Nephron (organoid): ENCODE measurements around the gene UNC5C.

Experiments
- H3K27ac Mint-ChIP-seq, 3 experiments: 2 replicates each; pipeline ENCODE4 v1.8.0; 2020; ENCODE audit warnings: mixed read lengths in 3 of 3, mild to moderate bottlenecking in 2 of 3, moderate library complexity in 1 of 3
- H3K27me3 Mint-ChIP-seq: 2 replicates; pipeline ENCODE4 v1.8.0; 2021; ENCODE audit warnings: low read depth, mild to moderate bottlenecking, moderate library complexity, mixed read lengths
- H3K36me3 Mint-ChIP-seq: 2 replicates; pipeline ENCODE4 v1.8.0; 2020; ENCODE audit warnings: low read depth, mixed read lengths
- H3K4me1 Mint-ChIP-seq: 2 replicates; pipeline ENCODE4 v1.8.0; 2020; ENCODE audit warnings: mixed read lengths
- H3K4me3 Mint-ChIP-seq, 3 experiments: 2 replicates each; pipeline ENCODE4 v1.8.0; 2020; ENCODE audit warnings: mild to moderate bottlenecking in 3 of 3, mixed read lengths in 3 of 3, moderate library complexity in 2 of 3
- H3K9me3 Mint-ChIP-seq: 2 replicates; pipeline ENCODE4 v1.8.0; 2020; ENCODE audit warnings: mixed read lengths
- CTCF ChIP-seq, 3 experiments: fragments of 200-600 bp; sonication (generic); IDR thresholded peaks; one replicate each; pipeline ENCODE4 v1.5.0; 2021; ENCODE audit warnings: antibody characterized with exemption in 3 of 3; ENCODE audit not compliant: unreplicated experiment in 3 of 3

The UNC5C gene

GRCh38 chr4:95387719-95388118 lies 161.1 kb downstream of the UNC5C start:
- H3K4me3 Mint-ChIP-seq = no peak overlapping the region
- no peaks in the 10 kb centered on the region for H3K9me3 Mint-ChIP-seq
- peaks cover 12% of the 10 kb centered on the region for H3K4me1 Mint-ChIP-seq
- H3K27me3 Mint-ChIP-seq = no peaks in the 10 kb centered on the region
- peaks cover 11% of the 10 kb centered on the region for H3K36me3 Mint-ChIP-seq
- no peak for TF ChIP-seq CTCF (IDR thresholded peaks at IDR 0.05; ENCODE audit: unreplicated experiment in 3 of 3)
- peak overlapping the region in 2 of 3 experiments; percentile 47 to 48 for H3K27ac Mint-ChIP-seq

GRCh38 chr4:95386410-95386809 lies 162.4 kb downstream of the UNC5C start:
- no peak overlapping the region for H3K4me3 Mint-ChIP-seq
- H3K27ac Mint-ChIP-seq = no peak overlapping the region
- peaks cover 12% of the 10 kb centered on the region for H3K4me1 Mint-ChIP-seq
- H3K9me3 Mint-ChIP-seq = no peaks in the 10 kb centered on the region
- peaks cover 11% of the 10 kb centered on the region for H3K36me3 Mint-ChIP-seq
- TF ChIP-seq CTCF (IDR thresholded peaks at IDR 0.05; ENCODE audit: unreplicated experiment in 3 of 3) = no peak
- H3K27me3 Mint-ChIP-seq = no peaks in the 10 kb centered on the region

- peaks cover 14% of the 10 kb centered on the region for H3K36me3 Mint-ChIP-seq
- no peak for TF ChIP-seq CTCF (IDR thresholded peaks at IDR 0.05; ENCODE audit: unreplicated experiment in 3 of 3)
- H3K27me3 Mint-ChIP-seq = no peaks in the 10 kb centered on the region
- no peaks in the 10 kb centered on the region for H3K9me3 Mint-ChIP-seq
- H3K4me1 Mint-ChIP-seq = peaks cover 8% of the 10 kb centered on the region
- H3K27ac Mint-ChIP-seq = no peak overlapping the region
- H3K4me3 Mint-ChIP-seq = no peak overlapping the region
Observed at GRCh38 chr4:95381843-95382580, 166.8 kb downstream of the UNC5C start.

- peak overlapping the region in 1 of 3 experiments; percentile 48 for H3K27ac Mint-ChIP-seq
- H3K4me1 Mint-ChIP-seq = peaks cover 12% of the 10 kb centered on the region
- TF ChIP-seq CTCF (IDR thresholded peaks at IDR 0.05; ENCODE audit: unreplicated experiment in 3 of 3) = no peak
- peaks cover 9% of the 10 kb centered on the region for H3K36me3 Mint-ChIP-seq
- H3K27me3 Mint-ChIP-seq = no peaks in the 10 kb centered on the region
- no peak overlapping the region for H3K4me3 Mint-ChIP-seq
- no peaks in the 10 kb centered on the region for H3K9me3 Mint-ChIP-seq
Observed at GRCh38 chr4:95379633-95380032, 169.1 kb downstream of the UNC5C start.

GRCh38 chr4:95377366-95377900 lies 171.3 kb downstream of the UNC5C start:
- H3K4me3 Mint-ChIP-seq = no peak overlapping the region
- peak overlapping the region in 1 of 3 experiments; percentile 73 for H3K27ac Mint-ChIP-seq
- peaks cover 12% of the 10 kb centered on the region for H3K4me1 Mint-ChIP-seq
- TF ChIP-seq CTCF (IDR thresholded peaks at IDR 0.05; ENCODE audit: unreplicated experiment in 3 of 3) = no peak
- peaks cover 3% of the 10 kb centered on the region for H3K36me3 Mint-ChIP-seq
- no peaks in the 10 kb centered on the region for H3K9me3 Mint-ChIP-seq
- no peaks in the 10 kb centered on the region for H3K27me3 Mint-ChIP-seq
